Stimulated activated CD4-positive, alpha-beta T cell treated with anti-CD3 and anti-CD28 coated beads, Interleukin-12 subunit alpha, Interleukin-12 subunit beta, amount 100 ng/mL, for 4 hours (primary cell): Measurements from ENCODE around the gene ATF7.

Experiments
- DNase-seq: peaks from one replicate; pipeline ENCODE4 v3.0.0-alpha.2; 2020

Gene ATF7

GRCh38 chr12:53480491-53481442 lies 145.4 kb downstream of the ATF7 start:
- DNase-seq, result no peak

- DNase-seq, result no peak
Observed at GRCh38 chr12:53479331-53479730, 146.9 kb downstream of the ATF7 start.

GRCh38 chr12:53478865-53479264 lies 147.3 kb downstream of the ATF7 start:
- no peak for DNase-seq

DNA sequence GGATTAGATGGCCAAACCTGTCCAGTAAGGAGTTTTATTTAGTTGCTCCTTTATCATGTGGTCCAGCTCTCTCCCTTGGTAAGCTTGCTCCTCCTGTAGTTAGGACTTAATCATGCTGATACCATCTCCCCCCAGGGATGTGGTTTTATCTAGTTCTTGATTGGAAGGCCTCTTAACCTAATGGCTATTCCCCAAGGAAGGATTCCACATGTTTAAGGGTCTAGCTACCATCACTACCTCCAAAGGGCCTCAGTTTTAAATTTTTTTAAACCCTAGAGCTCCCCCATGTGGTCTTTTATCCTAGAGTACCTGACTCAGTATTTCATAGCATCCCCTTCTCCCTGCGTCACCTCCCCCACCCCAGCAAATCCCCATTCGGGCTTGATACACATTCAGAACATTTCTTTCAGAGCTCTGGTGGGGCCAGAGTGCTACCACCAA lies 149.4 kb downstream of the ATF7 start:
- no peak for DNase-seq

GRCh38 chr12:53474819-53475218 lies 151.4 kb downstream of the ATF7 start:
- no peak for DNase-seq

- DNase-seq, result no peak
Observed at GRCh38 chr12:53474077-53474476, 152.1 kb downstream of the ATF7 start.

DNA sequence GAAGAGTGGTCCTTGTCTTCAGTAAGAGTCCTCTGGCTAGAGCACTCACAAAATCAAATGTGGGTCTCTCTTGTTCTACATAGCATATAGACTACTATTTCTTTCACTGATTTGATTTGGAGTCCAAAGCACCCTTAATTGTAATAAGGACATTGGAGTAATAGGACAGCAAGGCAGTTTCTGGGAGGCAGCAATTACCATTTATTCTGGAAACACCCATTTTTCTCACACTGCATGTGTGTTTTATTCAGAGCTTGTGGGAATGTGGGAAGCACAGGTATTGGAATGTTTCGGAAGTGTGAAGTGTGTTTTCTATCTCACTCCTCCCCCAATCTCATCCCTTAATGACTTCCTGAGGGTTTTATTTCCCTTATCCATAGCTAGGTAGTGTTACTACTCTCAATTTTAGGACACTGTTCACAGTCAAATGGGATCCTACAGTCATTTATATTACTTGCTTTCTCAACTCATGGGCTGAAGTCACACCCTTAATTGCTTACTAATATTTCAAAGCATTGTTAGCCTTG lies 154.1 kb downstream of the ATF7 start:
- no peak for DNase-seq

DNA sequence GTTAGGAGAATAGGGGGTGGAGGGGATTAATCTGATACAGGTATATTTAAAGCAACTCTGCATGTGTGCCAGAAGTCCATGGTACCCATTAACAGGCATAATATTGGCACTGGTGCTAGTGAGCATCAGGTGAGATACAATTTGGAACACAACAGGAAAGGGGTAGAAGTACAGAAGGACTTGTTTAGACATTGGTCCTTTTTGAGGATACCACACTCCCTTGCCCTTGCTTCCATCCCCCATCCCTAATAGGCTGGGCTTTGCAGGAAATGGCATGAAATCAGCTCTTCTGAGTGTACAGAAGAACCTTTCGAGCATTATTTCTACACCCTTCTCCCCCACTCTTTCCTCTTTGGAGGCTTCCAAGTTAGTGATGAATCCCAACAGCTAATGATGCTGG lies 157.9 kb downstream of the ATF7 start:
- DNase-seq, result no peak

GRCh38 chr12:53467880-53468279 lies 158.3 kb downstream of the ATF7 start:
- DNase-seq, result no peak

DNA sequence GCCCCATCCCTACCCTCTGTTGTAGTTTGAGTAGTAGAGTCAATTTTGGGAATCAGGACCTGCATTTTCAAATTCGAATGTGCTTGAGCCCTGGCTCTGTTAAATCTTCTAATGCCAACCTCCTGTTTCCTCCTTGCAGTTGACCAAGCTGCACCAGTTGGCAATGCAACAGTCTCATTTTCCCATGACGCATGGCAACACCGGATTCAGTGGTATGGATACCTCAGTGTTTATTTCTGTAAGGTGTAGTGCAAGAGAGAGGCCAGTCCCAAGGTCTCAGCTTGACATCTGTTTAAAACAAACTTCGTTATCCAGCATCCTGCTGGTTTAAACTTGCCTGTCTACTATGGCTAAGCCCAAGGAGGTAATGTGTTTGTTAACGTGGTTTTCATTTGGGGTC lies 159.1 kb downstream of the ATF7 start:
- DNase-seq, result no peak

GRCh38 chr12:53466640-53467039 lies 159.5 kb downstream of the ATF7 start:
- no peak for DNase-seq

GRCh38 chr12:53465679-53466078 lies 160.5 kb downstream of the ATF7 start:
- no peak for DNase-seq

GRCh38 chr12:53464685-53465418 lies 161.3 kb downstream of the ATF7 start:
- DNase-seq, result no peak

GRCh38 chr12:53463802-53464560 lies 162.2 kb downstream of the ATF7 start:
- no peak for DNase-seq

GRCh38 chr12:53462935-53463334 lies 163.2 kb downstream of the ATF7 start:
- DNase-seq, result no peak

DNA sequence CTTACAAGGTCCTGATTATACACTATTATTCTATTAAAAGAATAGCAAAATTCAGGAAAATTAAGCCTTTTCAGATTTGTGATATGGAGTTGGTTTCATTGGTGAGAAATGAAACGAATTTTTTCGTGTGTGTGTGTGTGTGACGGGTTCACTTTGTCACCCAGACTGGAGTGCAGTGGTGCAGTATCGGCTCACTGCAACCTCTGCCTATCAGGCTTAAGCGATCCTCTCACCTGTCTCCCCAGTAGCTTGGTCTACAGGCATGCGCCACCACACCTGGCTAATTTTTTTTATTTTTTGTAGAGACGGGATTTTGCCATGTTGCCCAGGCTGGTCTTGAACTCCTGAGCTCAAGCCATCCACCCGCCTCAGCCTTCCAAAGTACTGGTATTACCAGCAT lies 164.6 kb downstream of the ATF7 start:
- no peak for DNase-seq

DNA sequence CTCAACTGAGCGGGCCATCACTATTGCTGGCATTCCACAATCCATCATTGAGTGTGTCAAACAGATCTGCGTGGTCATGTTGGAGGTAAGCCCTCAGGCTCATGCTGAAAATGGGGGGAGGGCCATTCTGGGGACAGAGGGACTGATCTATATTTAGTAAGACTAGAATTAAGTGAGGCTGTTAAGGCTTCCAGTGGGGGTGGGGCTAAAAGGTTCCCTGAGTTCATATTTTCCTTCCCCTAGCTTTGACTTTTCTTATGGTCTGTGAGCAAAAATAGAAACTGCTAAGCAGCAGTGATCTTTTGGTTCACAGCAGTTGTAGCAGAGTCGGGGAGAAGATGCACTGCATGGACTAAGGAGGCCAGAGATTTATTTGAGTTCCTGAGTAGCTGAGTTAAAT lies 165.1 kb downstream of the ATF7 start:
- no peak for DNase-seq

DNA sequence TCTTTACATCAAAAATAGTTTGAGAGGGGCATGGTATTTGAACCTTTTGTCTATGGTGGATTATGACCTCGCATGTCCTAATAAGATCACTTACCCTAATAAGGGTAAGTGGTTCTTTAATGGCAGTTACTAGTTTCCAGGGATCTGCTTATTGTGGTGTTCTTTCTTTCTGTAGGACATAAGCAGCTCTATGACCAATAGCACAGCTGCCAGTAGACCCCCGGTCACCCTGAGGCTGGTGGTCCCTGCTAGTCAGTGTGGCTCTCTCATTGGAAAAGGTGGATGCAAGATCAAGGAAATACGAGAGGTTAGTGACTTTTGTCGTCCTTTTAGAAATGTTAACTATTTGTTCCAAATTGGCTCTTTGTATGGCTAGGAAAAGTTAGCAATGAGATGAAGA lies 167.1 kb downstream of the ATF7 start:
- DNase-seq, result no peak
